ENCODE measurements around the gene USF2.

DNA sequence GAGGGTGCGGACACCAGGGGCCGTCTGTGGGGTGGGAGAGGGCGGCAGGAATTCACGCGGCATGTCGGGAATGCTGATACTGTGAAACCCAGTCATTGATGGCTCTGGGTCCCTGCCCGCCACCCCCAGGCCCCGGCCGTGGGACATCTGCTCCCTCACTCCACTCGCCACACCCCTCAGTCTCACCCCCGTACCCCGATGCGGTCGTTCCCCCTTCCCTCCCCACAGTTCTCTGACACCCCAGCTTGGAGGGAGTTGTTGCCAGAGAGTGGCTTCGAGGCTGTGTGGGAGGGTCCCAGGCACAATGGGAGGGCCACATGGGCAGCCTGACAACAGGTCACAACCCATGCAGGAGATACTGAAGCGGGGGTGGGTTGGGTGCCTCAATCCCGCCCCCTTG lies 25.0 kb downstream of the USF2 start:
- TF ChIP-seq, protein P1, sequence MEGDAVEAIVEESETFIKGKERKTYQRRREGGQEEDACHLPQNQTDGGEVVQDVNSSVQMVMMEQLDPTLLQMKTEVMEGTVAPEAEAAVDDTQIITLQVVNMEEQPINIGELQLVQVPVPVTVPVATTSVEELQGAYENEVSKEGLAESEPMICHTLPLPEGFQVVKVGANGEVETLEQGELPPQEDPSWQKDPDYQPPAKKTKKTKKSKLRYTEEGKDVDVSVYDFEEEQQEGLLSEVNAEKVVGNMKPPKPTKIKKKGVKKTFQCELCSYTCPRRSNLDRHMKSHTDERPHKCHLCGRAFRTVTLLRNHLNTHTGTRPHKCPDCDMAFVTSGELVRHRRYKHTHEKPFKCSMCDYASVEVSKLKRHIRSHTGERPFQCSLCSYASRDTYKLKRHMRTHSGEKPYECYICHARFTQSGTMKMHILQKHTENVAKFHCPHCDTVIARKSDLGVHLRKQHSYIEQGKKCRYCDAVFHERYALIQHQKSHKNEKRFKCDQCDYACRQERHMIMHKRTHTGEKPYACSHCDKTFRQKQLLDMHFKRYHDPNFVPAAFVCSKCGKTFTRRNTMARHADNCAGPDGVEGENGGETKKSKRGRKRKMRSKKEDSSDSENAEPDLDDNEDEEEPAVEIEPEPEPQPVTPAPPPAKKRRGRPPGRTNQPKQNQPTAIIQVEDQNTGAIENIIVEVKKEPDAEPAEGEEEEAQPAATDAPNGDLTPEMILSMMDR (IDR thresholded peaks at IDR 0.05; ENCODE audit: insufficient read depth, low read depth, low read length) = no peak
- no peak for TF ChIP-seq EZH2 (IDR thresholded peaks at IDR 0.05; ENCODE audit: insufficient read depth, low read length)
